Measurements from ENCODE around the gene SLC1A7. TPM values are rescaled to one million over a fixed set of nuclear protein-coding genes. Genes with fewer than 3 reads are reported as not detected.

SLC1A7 gene
- total and polyA plus RNA-seq, 8 donors, result 0.08 to 0.45 (median 0.29) TPM; not detected in 5

DNA sequence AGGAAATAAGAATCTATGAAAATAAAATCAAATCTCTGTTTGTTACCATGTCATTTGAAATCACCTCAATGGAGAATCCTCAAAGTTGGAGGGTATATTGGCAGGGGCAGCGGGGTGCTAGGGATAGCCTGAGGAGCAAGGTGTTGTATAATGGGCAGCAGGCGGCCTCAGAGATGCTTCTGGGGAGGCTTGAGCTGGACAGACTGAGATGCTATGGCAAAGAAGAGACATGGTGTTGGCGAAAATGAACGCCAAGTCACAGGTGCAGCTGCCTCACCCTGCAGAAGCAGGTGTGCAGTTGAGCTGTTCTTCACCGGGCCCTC, 3.1 kb upstream of the SLC1A7 start:
- WGBS, 5 donors, result 14 to 69% (median 40%) methylated on average over 5 of the region's 5 CpGs
- Histone ChIP-seq H3K4me1 (peaks cover 20 to 41% (median 24%) of the 10 kb centered on the region in 4 donors), H3K27ac (peak overlapping the region; percentile 90 to 94 (median 93)), H3K4me3 (peak overlapping the region in 1 of 4 donors; percentile 3), H3K27me3 (no peaks in the 10 kb centered on the region), H3K36me3 (no peaks in the 10 kb centered on the region), H3K9me3 (no peaks in the 10 kb centered on the region)
- TF ChIP-seq POLR2A (IDR thresholded peaks at IDR 0.05) (no peak), POLR2AphosphoS5 (IDR thresholded peaks at IDR 0.05) (peak in 1 of 3 donors; percentile 86)
- intact Hi-C loops (cut with DNase I; ENCODE audit: low total_unique reads), result no loop called here
- no peak for DNase-seq

DNA sequence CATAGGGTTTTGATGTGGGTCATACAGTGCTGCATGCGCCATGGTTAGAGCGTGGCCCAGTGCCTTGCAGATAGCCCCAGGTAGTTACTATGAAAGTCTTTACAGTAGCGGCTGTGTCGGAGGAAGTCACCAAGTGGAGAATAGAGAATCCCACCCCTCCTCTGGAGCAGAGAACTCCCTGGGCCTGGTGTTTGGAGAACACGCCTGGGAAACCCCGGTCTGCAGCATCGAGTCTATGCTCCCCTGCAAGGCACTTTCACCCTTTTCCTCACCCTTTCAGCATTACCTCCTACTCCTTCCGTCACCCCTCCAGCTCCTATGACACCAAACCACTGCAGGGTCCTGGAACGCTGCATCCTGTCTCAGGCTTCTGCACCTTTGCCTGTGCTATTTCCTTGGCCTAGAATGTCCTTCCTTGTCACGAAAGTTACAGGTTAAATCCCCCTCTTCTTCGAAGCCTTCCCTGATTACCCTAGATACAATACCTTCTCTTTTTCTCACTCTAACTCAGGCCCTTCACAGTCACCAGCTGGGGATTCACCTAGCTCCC, 2.7 kb upstream of the SLC1A7 start:
- 72 to 87% (median 77%) methylated on average over 11 of the region's 11 CpGs for WGBS, 5 donors

DNA sequence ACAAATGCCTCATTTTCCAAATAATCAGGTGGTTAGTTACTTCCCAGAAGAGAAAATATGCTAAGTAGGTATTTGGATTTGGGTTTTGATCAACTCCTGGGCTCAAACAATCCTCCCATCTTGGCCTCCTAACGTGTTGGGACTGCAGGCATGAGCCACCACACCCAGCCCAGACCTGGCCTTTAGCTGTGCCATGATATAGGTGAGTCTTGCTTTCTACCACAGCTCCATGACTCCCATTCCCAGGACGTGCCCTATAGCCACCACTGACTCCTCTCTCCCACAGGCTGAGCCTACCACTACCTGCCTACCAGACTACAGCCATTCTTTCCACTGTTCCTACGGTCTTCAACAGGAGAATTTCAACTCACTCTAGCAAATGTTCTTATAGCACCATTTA, 1.8 kb upstream of the SLC1A7 start:
- Histone ChIP-seq H3K36me3 (no peaks in the 10 kb centered on the region), H3K4me3 (no peak overlapping the region), H3K4me1 (peaks cover 20 to 55% (median 32%) of the 10 kb centered on the region in 4 donors), H3K27ac (peak overlapping the region in 2 of 5 donors; percentile 8 to 94), H3K9me3 (no peaks in the 10 kb centered on the region), H3K27me3 (no peaks in the 10 kb centered on the region)
- TF ChIP-seq POLR2AphosphoS5 (IDR thresholded peaks at IDR 0.05) (no peak), CTCF (IDR thresholded peaks at IDR 0.05) (no peak), EP300 (IDR thresholded peaks at IDR 0.05) (no peak), POLR2A (IDR thresholded peaks at IDR 0.05) (no peak)
- 55 to 87% (median 70%) methylated on average over 3 of the region's 3 CpGs for WGBS, 5 donors
- intact Hi-C loops (cut with DNase I; ENCODE audit: low total_unique reads), result no loop called here
- no peak for DNase-seq

More for the DNA sequence above, 2.7 kb upstream of the SLC1A7 start:
- Histone ChIP-seq H3K9me3 (no peaks in the 10 kb centered on the region), H3K27ac (peak overlapping the region; percentile 62 to 94 (median 93)), H3K27me3 (no peaks in the 10 kb centered on the region), H3K4me1 (peaks cover 20 to 46% (median 29%) of the 10 kb centered on the region in 4 donors), H3K36me3 (no peaks in the 10 kb centered on the region), H3K4me3 (no peak overlapping the region)
- intact Hi-C loops (cut with DNase I; ENCODE audit: low total_unique reads), result no loop called here
- TF ChIP-seq POLR2AphosphoS5 (IDR thresholded peaks at IDR 0.05) (no peak), POLR2A (IDR thresholded peaks at IDR 0.05) (no peak), EP300 (IDR thresholded peaks at IDR 0.05) (no peak), CTCF (IDR thresholded peaks at IDR 0.05) (no peak)
- no peak for DNase-seq

- peaks cover 20 to 55% (median 32%) of the 10 kb centered on the region in 4 donors for H3K4me1 ChIP-seq
- no peaks in the 10 kb centered on the region for H3K9me3 ChIP-seq
- H3K27me3 ChIP-seq, result no peaks in the 10 kb centered on the region
- H3K36me3 ChIP-seq, result no peaks in the 10 kb centered on the region
- no peak for DNase-seq
- 79 to 84% (median 82%) methylated on average over 4 of the region's 4 CpGs for WGBS, 5 donors
- no peak overlapping the region for H3K27ac ChIP-seq
- TF ChIP-seq POLR2AphosphoS5 (IDR thresholded peaks at IDR 0.05), result no peak
- TF ChIP-seq POLR2A (IDR thresholded peaks at IDR 0.05), result no peak
- no peak for TF ChIP-seq EP300 (IDR thresholded peaks at IDR 0.05)
- TF ChIP-seq CTCF (IDR thresholded peaks at IDR 0.05), result no peak
- intact Hi-C loops (cut with DNase I; ENCODE audit: low total_unique reads), result no loop called here
- H3K4me3 ChIP-seq, result no peak overlapping the region
Measured at GRCh38 chr1:53143527-53143926, 1.1 kb upstream of the SLC1A7 start.

DNA sequence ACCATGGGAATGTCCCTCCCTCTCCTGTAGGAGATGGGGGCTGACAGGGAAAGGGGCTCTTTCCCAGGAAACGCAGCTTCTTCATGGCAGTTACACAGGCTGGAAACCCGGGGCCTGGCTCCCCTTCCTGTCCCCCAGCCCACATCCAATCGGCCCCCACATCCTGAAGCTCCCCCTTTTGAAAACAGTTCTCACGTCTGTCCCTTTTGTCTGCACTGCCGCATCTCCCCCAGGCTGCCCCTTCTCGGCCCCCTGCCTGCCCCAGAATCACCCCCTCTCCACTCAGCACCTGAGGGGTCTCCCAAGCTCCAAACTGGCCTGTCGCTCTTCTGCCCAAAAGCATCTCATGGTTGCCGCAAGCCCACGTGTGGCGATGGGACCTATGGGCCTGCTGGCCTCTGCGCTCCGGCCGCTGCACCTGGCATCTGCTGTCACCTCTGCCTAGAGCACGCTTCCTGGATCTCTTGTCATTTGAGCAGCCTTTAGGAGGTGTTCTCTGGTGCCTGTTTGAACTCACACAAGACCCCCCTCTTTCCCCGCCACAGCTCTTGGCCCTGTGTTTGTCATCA, 867 bp downstream of the SLC1A7 start:
- H3K4me1 ChIP-seq, result peaks cover 15 to 49% (median 27%) of the 10 kb centered on the region in 4 donors
- TF ChIP-seq POLR2A (IDR thresholded peaks at IDR 0.05), result no peak
- no peak for TF ChIP-seq CTCF (IDR thresholded peaks at IDR 0.05)
- no peak for TF ChIP-seq POLR2AphosphoS5 (IDR thresholded peaks at IDR 0.05)
- TF ChIP-seq EP300 (IDR thresholded peaks at IDR 0.05), result no peak
- no peaks in the 10 kb centered on the region for H3K36me3 ChIP-seq
- WGBS, 5 donors, result 84 to 93% (median 85%) methylated on average over 14 to 15 of the region's 15 CpGs
- H3K4me3 ChIP-seq, result no peak overlapping the region
- DNase-seq, result no peak
- intact Hi-C loops (cut with DNase I; ENCODE audit: low total_unique reads), result no loop called here
- H3K27me3 ChIP-seq, result no peaks in the 10 kb centered on the region
- H3K9me3 ChIP-seq, result peaks cover 0 to 10% (median 6%) of the 10 kb centered on the region in 4 donors
- peak overlapping the region in 2 of 5 donors; percentile 42 to 76 for H3K27ac ChIP-seq

Data from stomach (tissue), 9 donors.